ENCODE results near the gene KBTBD12. TPM values are rescaled to one million over a fixed set of nuclear protein-coding genes. Genes with fewer than 3 reads are reported as not detected.

Gene KBTBD12
- total and polyA plus RNA-seq, 2 donors (not counting 3 experiments of a cell fraction or from before 2014, with no cell fraction given): not detected

DNA sequence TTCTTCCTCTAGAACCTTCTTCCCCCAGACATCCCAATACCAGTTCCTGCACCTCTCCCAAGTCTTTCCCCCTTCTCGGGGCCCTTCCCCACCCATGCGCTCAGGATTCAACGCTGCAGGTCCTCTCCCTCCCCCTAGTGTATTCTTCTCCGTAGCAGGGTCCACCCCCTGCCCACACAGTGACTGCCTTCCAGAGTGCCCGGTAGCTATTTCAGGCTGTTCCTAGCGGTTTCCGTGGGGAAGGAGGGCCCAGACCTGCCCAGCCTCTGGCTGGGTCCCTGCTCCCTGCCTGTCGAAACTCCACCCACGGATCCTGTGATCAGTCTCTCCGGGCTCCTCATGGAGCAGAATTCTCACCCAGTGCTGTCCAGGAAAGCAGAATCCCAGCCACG is 92.0 kb downstream of the KBTBD12 start:
- Histone ChIP-seq H3K4me1 (ENCODE audit: control insufficient read depth, extremely low read depth, insufficient read depth, low read length) (no peaks in the 10 kb centered on the region), H3K9me3 (replicated peaks; ENCODE audit: control insufficient read depth, insufficient read depth, low read length) (no peaks in the 10 kb centered on the region), H3K79me2 (ENCODE audit: control insufficient read depth, insufficient read depth, low read length) (no peaks in the 10 kb centered on the region), H3K27ac (ENCODE audit: insufficient read depth, low read depth, low read length) (no peak overlapping the region), H3K9ac (replicated peaks; ENCODE audit: extremely low read depth, insufficient read depth, low read length) (no peak overlapping the region), H3K9me1 (replicated peaks; ENCODE audit: control insufficient read depth, extremely low read depth, insufficient read depth, low read length) (no peaks in the 10 kb centered on the region), H3K4me2 (ENCODE audit: insufficient read depth, low read length) (no peak overlapping the region), H3K4me3 (replicated peaks in 1 of 3; ENCODE audit: insufficient read depth in 1 of 3, low read depth in 1 of 3, low read length in 3 of 3) (no peak overlapping the region), H3K36me3 (ENCODE audit: control insufficient read depth in 2 of 2, extremely low read depth in 1 of 2, insufficient read depth in 2 of 2, low read length in 2 of 2) (no peaks in the 10 kb centered on the region), H4K20me1 (replicated peaks; ENCODE audit: control insufficient read depth, extremely low read depth, insufficient read depth, low read length) (no peaks in the 10 kb centered on the region), H3K27me3 (ENCODE audit: control insufficient read depth in 2 of 2, insufficient read depth in 2 of 2, low read length in 2 of 2) (peaks cover 0 to 8% of the 10 kb centered on the region in 2 experiments), H2AFZ (ENCODE audit: low read depth, low read length) (no peak overlapping the region)
- FAIRE-seq (no peak), DNase-seq (ENCODE audit: low read depth, low spot score) (no peak)
- ChIA-PET CTCF (interaction anchor here (1.3 kb wide), 1 partner anchor 10 kb away, joined by 4 read pairs; no protein-coding TSS in a partner anchor), POLR2A (interaction anchor here (0.6 kb wide), 1 partner anchor 244 kb away, joined by 3 read pairs; no protein-coding TSS in a partner anchor)
- TF ChIP-seq FOS (IDR thresholded peaks at IDR 0.05; ENCODE audit: borderline replicate concordance, insufficient read depth, low read length) (no peak), JUN (IDR thresholded peaks at IDR 0.05; ENCODE audit: borderline replicate concordance, insufficient read depth, insufficient read length, low read depth) (no peak), GATA2 (IDR thresholded peaks at IDR 0.05; ENCODE audit: insufficient read depth, insufficient read length, low read depth, low read length) (no peak), POLR2A (IDR thresholded peaks at IDR 0.05; ENCODE audit: low read depth, low read length) (no peak), POLR2AphosphoS5 (IDR thresholded peaks at IDR 0.05; ENCODE audit: insufficient read depth, low read depth, low read length) (no peak), MYC (IDR thresholded peaks at IDR 0.05; ENCODE audit: low read depth, low read length) (no peak), EZH2 (IDR thresholded peaks at IDR 0.05; ENCODE audit: borderline replicate concordance, low read depth, low read length, severe bottlenecking) (no peak)
- TF ChIP-seq, protein P1, sequence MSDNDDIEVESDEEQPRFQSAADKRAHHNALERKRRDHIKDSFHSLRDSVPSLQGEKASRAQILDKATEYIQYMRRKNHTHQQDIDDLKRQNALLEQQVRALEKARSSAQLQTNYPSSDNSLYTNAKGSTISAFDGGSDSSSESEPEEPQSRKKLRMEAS (IDR thresholded peaks at IDR 0.05; ENCODE audit: insufficient read depth, insufficient read length): no peak
- TF ChIP-seq, protein P2, sequence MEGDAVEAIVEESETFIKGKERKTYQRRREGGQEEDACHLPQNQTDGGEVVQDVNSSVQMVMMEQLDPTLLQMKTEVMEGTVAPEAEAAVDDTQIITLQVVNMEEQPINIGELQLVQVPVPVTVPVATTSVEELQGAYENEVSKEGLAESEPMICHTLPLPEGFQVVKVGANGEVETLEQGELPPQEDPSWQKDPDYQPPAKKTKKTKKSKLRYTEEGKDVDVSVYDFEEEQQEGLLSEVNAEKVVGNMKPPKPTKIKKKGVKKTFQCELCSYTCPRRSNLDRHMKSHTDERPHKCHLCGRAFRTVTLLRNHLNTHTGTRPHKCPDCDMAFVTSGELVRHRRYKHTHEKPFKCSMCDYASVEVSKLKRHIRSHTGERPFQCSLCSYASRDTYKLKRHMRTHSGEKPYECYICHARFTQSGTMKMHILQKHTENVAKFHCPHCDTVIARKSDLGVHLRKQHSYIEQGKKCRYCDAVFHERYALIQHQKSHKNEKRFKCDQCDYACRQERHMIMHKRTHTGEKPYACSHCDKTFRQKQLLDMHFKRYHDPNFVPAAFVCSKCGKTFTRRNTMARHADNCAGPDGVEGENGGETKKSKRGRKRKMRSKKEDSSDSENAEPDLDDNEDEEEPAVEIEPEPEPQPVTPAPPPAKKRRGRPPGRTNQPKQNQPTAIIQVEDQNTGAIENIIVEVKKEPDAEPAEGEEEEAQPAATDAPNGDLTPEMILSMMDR (IDR thresholded peaks at IDR 0.05; ENCODE audit: extremely low read depth in 1 of 2, insufficient read depth in 1 of 2, low read depth in 1 of 2, low read length in 2 of 2): no peak
- dilution Hi-C loops (cut with MboI; ENCODE audit: extremely low pct_ligation_motif_present, low sequenced_read_pairs) (no loop called here), intact Hi-C loops (cut with micrococcal nuclease) (no loop called here)
- no TSS peak for BruUV-seq (replicated peaks)
